Measurements from ENCODE around the gene ADAMTS13.

ADAMTS13 gene

DNA sequence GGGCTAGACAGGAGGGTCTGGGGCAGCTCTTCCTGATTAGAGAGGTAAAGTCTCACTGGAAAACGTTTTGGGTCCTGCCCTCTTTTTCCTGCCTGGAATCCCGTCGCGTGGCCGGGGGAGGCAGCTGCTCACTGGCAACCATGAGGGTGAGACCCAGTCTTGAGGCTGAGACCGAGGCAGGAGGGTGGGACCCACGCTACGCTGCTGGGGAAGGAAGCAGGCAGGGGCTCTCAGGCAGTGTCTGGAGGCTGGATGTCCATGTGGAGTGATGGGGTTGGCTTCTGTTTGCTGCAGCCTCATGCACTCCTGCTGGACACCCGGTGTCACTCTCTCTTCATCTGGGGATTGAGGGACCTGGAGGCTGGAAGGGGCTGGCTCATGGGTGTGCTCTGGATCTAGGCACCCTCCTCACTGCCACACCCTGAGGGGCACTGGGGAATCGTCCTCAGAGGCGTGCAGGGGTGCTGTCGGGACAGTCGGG is 68.1 kb downstream of the ADAMTS13 start:
- DNase-seq (ENCODE audit: low read depth in 2 of 2), result no peak

DNA sequence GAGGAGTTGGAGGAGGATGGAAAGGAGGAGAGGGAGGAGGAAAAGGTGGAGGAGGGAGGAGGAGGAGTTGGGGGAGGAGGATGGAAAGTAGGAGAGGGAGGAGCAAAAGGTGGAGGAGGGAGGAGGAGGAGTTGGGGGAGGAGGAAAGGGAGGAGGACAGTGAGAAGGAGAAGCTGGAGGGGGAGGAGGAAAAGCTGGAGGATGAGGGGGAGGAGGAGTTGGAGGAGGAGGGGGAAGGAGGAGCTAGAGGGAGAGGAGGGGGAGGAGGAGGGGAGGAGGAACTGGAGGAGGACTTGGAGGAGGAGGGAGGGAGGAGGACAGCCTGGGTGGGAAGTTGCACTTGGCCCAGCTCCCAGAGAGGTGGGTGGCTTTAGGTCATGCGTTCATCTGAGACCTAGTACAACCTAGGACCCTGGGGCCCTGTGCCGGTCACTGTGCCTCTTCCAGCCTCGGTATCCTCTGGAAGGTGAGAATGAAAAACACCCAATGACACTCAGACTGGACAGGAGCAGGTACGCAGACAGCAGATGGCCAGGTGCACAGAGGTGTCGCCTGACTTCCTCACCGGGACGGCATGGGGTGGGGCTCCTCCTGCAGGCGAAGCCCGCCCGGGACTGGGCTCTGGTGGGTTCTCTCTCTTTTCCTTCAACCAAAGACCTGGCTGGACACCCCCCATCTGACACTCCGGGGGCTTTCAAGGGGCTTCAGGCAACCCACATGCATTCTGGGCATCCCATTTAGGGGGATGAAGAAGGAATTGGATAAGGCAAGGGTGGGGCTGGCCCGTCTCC is 68.9 kb downstream of the ADAMTS13 start:
- DNase-seq (ENCODE audit: low read depth in 2 of 2), result no peak

DNA sequence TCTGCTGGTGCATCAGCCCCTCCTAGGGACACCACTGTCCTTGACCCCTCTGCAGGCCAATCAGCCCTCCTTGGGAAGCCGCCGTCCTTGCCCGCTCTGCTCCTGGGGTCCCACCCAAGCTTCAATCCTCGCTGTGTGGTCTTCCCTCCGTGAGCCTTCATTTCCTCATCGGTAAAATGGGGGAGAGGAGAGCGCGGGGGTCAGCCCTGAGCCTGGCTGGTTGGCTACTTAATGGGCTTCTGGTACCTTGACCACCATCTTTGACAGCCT is 69.4 kb downstream of the ADAMTS13 start:
- no peak for DNase-seq (ENCODE audit: low read depth in 2 of 2)

DNA sequence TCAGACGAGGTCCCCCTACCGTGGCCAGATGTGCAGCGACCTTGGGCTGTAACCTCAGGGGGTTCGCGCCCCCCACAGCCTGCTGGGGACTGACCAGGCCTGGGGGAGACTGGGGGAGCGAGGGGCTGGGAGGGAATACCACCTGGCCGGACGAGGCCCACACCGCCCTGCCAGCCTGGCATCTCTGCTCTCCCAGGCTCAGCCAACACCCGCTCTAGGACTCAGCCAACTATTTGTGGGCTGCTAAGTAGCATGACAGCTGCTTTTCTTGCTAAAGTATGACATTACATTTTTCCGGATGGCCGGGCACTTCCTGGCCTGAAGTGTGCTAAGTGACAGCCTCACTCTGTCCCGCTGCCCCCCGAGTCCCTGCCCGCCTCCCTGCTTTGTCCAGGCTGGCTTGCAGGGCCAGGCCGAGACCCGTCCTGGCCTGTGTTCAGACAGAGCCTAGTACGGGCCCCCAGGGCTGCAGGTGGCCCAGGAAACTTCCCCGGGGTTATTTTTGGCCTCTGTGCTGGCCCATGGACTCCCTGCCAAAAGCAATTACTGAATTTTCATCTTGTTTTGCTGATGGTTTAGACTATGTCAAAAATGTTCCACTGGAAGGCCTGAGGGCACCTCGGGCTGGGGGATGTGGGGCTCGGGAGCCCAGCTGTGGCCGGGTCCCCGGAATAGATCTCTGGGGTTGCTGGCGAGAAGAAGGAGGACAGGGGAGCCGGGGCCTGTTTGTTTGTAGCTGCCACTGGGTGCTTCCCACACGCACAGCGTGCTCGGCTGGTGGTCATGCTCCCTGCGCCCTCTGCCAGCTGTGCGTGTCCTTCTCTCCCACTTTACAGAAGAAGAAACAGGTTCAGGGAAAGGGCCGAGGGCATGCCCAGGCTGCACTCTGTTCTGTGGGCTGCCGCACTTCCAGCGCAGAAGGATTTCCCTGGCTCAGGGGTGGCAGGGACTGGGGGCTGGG is 70.2 kb downstream of the ADAMTS13 start:
- no peak for DNase-seq (ENCODE audit: low read depth in 2 of 2)

DNA sequence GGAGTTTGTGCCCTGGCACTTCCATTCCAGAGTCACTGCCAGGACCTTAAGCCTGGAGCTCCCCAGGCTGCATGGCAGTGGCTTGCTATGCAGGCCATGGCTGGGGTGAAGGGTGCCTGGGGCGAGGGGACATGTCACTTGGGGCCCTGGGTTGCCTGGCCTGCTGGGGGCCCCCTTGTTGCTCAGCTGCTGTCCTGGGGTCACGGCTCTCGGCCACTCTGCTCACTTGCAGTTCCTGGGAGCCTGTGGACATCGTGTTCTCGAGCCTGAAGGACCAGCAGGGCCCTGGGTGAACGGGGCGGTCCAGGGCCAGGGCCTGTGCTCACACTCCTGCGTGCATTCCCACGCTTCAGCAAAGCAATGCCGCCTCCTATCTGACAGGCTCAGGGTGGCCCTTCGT is 71.3 kb downstream of the ADAMTS13 start:
- no peak for DNase-seq (ENCODE audit: low read depth in 2 of 2)

DNA sequence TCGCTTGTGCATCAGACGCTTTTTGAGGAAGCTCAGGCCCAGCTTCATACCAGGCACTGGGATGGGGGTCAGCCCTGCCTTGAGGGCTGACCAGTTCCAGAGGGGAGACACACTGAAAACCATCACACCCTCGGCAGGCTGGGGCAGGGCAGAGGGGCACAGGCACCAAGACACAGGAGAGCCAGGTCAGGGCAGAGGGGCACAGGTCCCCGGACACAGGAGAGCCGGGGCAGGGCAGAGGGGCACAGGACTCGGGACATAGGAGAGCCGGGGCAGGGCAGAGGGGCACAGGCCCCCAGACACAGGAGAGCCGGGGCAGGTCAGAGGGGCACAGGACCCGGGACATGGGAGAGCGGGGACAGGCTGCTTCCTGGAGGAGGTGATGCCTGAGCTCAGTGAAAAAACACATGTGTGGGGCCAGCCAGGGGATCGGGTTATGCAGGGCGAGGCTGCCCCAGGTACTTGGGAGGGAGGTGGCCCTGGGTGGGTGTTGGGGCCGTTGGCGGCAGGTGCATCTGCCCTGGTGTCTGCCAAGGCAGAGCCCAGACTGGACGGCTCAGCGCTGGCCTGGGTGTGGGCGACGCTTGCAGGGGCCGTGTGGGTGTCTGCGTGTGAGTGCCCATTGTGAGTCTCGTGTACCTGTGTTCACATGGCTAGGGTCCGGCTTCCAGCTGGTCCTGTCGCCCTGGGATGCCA is 71.8 kb downstream of the ADAMTS13 start:
- no peak for DNase-seq (ENCODE audit: low read depth in 2 of 2)

DNA sequence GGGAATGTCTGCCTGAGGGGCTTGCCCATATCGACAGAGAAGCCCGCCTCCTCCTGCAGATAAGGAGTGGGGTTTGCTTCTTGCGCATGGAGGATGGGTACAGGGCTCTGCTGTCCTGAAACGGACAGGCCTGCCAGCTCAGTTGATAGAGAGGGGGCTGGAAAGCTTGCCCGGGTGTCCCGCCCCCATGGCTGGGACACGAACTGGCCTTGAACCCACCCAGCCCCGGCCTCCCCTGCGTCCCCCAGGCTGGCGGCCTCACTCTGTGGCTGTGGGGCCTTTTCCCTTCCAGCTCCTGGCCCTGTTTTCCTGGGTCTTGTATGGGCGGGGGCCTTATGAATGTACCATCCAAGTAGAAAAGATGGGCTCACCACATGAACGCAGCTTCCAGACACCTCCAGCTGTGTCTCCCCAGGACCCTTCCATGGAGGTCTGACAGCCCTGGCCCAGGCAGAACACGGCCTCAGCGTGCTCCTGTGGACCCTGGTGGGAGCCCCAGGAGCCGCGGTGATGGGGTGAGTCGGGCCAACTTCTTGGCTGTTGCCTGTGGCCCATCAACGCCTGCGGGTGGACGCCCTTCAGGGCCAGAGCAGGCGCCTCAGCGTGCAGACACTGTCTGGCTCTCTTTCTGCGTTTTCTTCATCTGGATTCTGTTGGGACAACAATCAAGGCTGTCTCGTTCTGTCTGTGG is 72.6 kb downstream of the ADAMTS13 start:
- no peak for DNase-seq (ENCODE audit: low read depth in 2 of 2)

DNA sequence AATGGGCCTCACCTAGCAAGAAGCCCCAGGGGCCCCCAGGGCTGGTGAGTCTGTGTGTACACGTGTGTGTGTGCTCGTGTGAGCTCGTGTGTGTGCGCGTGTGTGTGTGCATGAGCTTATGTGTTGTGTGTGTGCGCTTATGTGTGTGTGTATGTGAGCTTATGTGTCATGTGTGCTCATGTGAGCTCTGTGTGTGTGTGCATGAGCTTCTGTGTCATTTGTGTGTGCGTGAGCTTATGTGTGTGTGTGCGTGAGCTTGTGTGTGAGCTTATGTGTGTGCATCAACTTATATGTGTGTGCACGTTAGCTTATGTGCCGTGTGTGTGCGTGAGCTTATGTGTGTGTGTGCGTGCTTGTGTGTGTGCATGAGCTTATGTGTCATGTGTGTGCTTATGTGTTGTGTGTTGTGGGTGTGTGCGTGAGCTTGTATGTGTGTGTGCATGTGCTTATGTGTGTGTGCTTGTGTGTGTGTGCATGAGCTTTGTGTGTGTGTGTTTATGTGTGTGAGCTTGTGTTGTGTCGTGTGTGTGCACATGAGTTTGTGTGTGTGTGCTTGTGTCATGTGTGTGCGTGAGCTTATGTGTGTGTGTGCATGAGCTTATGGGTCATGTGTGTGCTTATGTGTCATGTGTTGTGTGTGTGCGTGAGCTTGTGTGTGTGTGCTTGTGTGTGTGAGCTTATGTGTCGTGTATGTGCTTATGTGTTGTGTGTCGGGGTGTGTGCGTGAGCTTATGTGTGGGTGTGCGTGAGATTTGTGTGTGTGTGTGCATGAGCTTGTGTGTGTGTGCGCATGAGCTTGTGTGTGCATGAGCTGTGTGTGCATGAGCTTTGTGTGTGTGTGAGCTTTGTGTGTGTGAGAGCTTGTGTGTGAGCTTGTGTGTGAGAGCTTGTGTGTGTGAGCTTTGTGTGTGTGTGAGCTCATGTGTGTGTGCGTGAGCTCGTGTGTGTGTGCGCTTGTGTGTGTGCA is 73.4 kb downstream of the ADAMTS13 start:
- DNase-seq (ENCODE audit: low read depth in 2 of 2), result no peak

DNA sequence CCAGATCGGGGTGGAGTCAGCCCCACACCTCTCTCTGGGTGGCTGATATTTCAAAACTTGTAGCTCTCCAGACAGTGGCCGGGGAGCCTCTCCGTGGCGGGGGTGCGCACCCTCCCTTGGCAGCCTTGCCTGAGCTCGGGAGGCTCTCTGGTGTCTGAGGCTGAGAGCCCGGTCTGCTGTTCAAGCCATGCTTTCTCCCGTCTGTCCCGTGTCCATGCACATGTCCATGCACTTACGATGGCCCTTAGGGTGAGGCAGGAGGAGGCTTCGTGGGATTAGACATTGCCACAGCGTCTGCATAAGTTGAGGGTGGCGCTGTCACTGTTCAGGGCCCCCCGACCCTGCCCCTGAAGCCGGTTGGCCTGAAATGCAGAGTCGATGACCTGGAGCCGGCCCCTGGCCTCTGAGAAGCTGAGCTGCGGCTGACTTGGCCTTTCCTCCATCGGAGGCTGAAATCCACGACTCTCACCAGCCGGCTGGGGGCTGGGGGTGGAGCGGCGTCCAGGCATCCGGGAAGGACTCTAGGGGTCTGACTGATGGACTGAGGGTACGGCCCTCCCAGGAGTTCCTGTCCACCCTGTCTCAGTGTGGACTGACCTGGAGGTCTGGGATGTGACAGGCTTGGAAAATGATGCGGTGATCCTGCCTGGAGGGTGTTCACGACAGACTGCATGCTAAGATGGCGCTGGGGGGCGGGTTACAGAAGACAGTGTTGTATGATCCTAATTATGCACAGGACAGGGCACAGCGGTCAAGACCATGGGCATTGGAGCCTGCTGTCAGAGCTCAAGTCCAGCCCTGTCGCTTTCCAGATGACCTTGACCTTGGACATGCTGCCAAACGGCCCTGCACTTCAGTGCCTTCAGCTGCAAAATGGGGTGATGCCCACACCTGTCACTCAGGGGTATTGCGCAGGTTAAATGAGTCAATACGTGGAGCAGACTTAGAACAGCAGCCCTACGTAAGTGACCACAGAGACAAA is 75.0 kb downstream of the ADAMTS13 start:
- no peak for DNase-seq (ENCODE audit: low read depth in 2 of 2)

DNA sequence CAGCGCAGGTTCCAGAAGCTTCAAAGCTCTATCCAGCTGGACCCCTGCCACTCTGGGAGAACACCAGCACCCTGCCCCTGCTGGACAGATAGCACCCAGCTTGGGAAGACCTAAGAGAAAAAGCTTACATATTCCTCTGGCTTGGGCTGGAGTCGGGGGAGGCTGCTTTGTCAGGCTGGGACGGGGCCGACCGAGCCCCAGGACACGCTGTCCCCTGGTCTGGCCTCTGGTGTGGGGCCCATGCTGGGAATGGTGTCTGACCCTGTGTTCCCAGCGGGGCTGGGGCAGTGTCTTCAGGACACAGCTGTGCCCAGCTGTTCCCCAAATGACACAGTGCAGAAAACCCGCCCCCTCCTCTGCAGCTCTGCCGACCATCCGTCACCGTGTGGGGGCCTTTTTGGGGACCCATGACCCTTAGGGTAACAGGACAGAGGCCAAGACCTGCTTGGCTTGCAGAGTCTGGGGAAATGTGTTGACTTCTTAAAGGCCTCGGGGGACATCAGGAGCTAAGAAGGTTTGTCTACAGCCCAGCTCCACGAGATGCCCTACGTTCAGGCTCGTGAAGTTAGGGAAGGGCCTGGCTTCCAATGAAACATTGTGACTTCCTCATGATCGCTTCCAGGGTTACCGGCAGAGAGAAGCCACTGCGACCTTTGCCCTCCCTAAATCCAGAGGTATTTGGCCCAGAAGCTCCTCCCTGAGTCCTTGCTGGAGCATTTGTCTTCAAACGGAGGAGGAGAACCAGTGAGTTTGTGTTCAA is 77.1 kb downstream of the ADAMTS13 start:
- no peak for DNase-seq (ENCODE audit: low read depth in 2 of 2)

DNA sequence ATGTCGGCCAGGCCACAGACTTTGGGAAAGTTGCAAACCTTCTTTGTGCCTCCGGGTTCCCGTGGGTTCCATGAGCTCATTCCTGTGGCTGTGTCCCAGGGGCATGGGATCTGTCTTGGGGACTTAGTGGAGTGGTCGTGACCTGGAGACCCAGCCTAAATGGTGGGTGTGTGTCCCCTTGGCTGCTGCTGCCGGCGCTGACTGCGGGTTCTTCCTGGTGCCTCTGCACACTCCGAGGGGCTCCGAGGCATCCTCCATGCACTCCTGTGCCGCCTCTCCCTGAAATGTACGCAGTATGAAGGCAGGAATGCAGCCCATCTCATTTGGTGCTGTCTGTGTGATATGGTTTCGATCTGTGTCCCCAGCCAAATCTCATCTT is 77.7 kb downstream of the ADAMTS13 start:
- DNase-seq (ENCODE audit: low read depth in 2 of 2), result no peak

DNA sequence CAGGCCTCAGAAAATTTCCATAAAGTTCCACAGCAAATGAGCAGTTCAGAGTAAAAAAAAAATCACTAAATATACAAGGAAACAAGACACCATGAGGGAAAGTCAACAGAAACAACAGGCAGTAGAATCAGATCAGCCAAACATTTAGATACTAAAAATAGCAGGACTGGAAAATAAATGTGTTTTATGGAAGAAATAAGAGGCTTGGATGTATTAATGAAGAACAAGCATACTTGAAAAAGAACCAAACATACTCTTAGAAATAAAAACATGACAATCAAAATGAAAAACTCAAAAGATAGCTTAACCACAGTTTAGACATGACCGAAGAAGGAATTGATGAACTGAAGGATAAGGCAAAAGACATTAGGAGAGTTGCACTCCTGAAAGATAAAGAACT is 79.9 kb downstream of the ADAMTS13 start:
- no peak for DNase-seq (ENCODE audit: low read depth in 2 of 2)

DNA sequence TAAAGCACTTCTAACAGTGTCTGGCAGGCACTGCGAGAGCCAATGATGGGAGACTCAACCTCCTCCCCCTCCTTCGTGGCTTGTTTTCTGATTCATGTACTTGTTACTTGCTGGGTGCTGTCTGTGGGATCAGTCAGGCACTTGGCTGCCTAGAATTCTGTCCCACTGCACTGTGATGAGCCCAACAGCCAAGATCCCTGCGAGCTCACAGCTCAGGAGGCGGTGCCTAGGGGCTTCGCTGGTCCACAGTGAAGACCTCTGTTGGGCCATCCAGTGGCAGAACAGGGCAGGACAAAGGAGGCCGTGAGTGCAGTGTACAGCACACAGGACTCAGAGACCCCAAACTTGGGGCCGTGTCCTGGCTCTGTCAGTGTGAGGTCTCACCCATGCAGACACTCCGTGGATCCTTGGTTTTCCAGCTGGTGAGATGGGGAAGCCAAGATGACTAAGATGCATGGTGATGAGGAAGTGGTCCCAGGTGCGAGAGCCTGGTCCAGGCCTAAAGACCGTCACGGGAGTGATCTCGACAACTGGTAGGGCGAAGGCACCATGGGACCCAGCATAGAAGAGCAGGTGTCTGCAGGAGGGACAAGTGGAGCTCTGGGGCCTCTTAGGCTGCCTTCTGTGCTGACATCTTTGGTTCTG is 83.1 kb downstream of the ADAMTS13 start:
- DNase-seq (ENCODE audit: low read depth in 2 of 2), result no peak

DNA sequence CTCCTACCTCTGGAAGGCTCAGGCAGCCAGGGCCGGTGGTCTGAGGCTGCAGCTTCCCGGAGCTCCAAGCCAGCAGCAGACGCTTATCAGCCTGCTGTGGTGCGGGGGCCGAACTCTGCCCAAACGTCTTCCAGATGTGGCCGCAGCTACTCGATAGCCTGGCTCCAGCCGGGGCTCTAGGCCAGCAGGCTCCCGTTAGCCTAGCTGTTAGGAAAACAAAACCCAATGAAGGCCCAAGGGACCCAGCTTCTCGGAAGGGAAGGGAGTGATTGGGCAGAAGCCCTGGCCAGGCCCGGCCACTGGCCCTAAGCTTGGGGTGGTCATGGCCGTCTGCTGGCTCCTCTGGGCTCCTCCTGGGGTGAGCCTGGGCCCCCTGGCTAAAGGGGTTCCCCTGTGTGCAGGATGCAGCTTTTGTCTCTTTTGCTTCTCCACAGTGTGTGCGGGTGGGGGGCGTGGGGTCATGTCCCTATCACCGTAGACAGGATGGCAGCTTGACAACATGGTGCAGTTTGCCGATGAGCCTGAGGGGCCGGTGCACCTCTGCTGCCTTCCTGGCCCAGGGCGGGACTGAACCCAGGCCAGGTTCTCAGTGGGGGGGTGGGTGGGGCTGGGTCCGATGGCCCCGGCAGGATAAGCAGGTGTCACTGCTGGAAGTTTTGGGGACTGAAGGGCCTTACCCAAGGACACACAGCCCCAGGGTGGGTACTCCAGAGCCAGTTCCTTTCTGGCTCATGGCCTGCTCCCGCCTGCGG is 83.9 kb downstream of the ADAMTS13 start:
- DNase-seq (ENCODE audit: low read depth in 2 of 2), result no peak

DNA sequence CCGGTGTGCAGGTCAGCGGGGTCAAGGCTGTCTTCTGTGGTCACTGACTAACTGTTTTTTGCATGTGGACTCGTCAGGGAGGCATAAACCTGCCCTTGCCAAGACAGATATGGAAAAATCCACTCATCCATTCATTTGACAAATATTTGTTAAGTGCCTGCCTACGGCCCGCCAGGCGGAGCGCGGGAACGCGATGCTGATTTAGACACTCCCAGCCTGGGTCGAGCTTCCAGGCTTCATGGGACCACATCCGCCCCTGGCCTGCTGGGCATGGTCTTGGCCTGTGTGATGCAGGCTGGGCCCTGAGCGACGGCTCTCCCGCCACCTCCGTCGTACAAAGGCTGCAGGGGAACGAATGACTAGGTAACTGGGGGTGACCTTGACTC is 84.5 kb downstream of the ADAMTS13 start:
- DNase-seq (ENCODE audit: low read depth in 2 of 2), result no peak

DNA sequence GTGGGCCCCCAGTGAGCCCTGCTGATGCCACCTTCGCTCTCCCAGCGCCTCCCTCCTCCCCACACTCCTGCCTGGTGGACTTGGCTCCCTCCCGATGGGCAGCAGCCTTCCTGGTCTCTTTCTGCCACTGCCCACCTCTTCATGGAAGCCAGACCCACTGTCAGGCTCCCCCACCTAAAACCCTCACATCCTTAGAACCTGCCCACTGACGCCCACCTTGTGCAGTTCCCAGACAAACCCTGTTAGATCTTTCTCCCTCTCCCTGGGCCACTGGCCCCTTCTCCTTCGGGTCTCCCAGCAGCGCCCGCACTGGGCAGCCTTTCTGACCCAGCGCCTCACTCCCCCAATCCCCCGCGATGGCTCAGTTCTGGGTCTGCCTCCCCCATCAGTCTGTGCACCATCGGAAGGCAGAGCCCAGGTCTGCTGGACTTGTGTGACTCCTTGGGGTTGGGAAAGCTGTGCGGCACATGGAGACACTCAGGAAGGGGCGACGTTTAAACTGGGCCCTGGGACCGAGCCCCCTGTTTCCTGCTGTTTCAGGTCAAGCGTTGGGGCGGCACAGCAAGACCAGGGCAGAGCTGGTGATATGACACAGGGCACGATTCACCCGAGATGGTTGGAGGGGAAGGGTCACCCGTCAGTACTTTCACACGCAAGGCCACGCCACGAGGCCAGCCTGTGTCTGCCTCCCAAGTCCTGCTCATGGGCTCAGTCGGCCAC is 85.2 kb downstream of the ADAMTS13 start:
- no peak for DNase-seq (ENCODE audit: low read depth in 2 of 2)

DNA sequence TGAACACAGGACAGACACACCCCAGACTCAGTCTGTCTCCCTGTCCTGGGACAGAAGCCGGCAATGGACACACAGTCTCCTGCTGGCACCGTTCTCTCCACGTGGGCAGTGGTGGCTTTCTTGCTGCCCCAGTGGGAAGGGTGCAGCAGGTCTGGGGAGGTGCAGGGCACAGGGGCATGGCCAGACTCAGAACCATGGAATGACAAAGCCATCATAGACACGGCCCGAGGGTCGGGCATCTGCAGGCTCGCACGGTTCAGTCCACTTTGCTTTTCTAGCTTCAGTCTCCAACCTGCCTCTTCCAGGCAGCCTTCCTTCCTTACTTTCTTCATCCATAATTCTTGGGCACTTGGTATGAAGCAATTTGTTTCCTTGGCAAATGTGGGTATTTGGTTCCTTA is 85.9 kb downstream of the ADAMTS13 start:
- DNase-seq (ENCODE audit: low read depth in 2 of 2), result no peak

Data from activated CD8-positive, alpha-beta memory T cell treated with anti-CD3 and anti-CD28 coated beads for 4 hours (primary cell).